Measurements from ENCODE around the gene NOPCHAP1. TPM values are rescaled to one million over a fixed set of nuclear protein-coding genes. Genes with fewer than 3 reads are reported as not detected.

NOPCHAP1 gene
- total RNA-seq: 10 to 100 TPM in 5 of 9 donors, 1 to 10 TPM in 4; 1.4 to 18.2 (median 10.9) TPM
- polyA plus RNA-seq: 10 to 100 TPM in 1 of 3 donors, 1 to 10 TPM in 2; 6.3 to 10.7 (median 9.7) TPM
- long read RNA-seq, donor 1, full-length matches to known transcripts: 14 of 14 reads
- long read RNA-seq, donor 1, partial matches to known transcripts: 0 of 14 reads
- long read RNA-seq, donor 1, other reads (novel, unspliced or antisense): 0 of 14 reads
- long read RNA-seq, donor 2, full-length matches to known transcripts: 7 of 7 reads
- long read RNA-seq, donor 2, partial matches to known transcripts: 0 of 7 reads
- long read RNA-seq, donor 2, other reads (novel, unspliced or antisense): 0 of 7 reads
- long read RNA-seq, donor 3, full-length matches to known transcripts: 8 of 8 reads
- long read RNA-seq, donor 3, partial matches to known transcripts: 0 of 8 reads
- long read RNA-seq, donor 3, other reads (novel, unspliced or antisense): 0 of 8 reads
- long read RNA-seq, donor 4, full-length matches to known transcripts: 7 of 8 reads
- long read RNA-seq, donor 4, partial matches to known transcripts: 1 of 8 reads
- long read RNA-seq, donor 4, other reads (novel, unspliced or antisense): 0 of 8 reads
- long read RNA-seq, donor 5, full-length matches to known transcripts: 13 of 16 reads
- long read RNA-seq, donor 5, partial matches to known transcripts: 1 of 16 reads
- long read RNA-seq, donor 5, other reads (novel, unspliced or antisense): 2 of 16 reads
- long read RNA-seq, donor 6, full-length matches to known transcripts: 7 of 8 reads
- long read RNA-seq, donor 6, partial matches to known transcripts: 0 of 8 reads
- long read RNA-seq, donor 6, other reads (novel, unspliced or antisense): 1 of 8 reads
- long read RNA-seq, donor 7, full-length matches to known transcripts: 5 of 5 reads
- long read RNA-seq, donor 7, partial matches to known transcripts: 0 of 5 reads
- long read RNA-seq, donor 7, other reads (novel, unspliced or antisense): 0 of 5 reads
- long read RNA-seq, donor 8, full-length matches to known transcripts: 13 of 13 reads
- long read RNA-seq, donor 8, partial matches to known transcripts: 0 of 13 reads
- long read RNA-seq, donor 8, other reads (novel, unspliced or antisense): 0 of 13 reads
- long read RNA-seq, donor 9, full-length matches to known transcripts: 3 of 3 reads
- long read RNA-seq, donor 9, partial matches to known transcripts: 0 of 3 reads
- long read RNA-seq, donor 9, other reads (novel, unspliced or antisense): 0 of 3 reads
- long read RNA-seq, donor 10, full-length matches to known transcripts: 4 of 4 reads
- long read RNA-seq, donor 10, partial matches to known transcripts: 0 of 4 reads
- long read RNA-seq, donor 10, other reads (novel, unspliced or antisense): 0 of 4 reads

GRCh38 chr12:104986022-104986941 lies at the start of gene NOPCHAP1:
NOPCHAP1 (plus strand) TSS chr12:104986316; CDS start chr12:104986353, 37 bp downstream.
- peaks cover 0 to 17% of the 10 kb centered on the region in 2 donors for H3K4me1 ChIP-seq (replicated peaks in 1 of 2)
- intact Hi-C loops (cut with DNase I): no loop called here
- 0 to 1% (median 0%) methylated on average over 20 to 59 of the region's 59 CpGs for WGBS, 4 donors

GRCh38 chr12:104938371-104938770 lies 47.7 kb upstream of the NOPCHAP1 start:
- H3K4me1 ChIP-seq (replicated peaks in 1 of 2): no peaks in the 10 kb centered on the region
- H3K27ac ChIP-seq: no peak overlapping the region
- 60 to 76% (median 66%) methylated on average over 3 of the region's 3 CpGs for WGBS, 4 donors
- DNase-seq: no peak
- H3K36me3 ChIP-seq (replicated peaks in 1 of 2): no peaks in the 10 kb centered on the region
- no peak overlapping the region for H3K4me3 ChIP-seq
- intact Hi-C loops (cut with DNase I): no loop called here
- no peak for TF ChIP-seq POLR2A (IDR thresholded peaks at IDR 0.05)
- TF ChIP-seq CTCF (IDR thresholded peaks at IDR 0.05): no peak
- H3K27me3 ChIP-seq: no peaks in the 10 kb centered on the region
- no peaks in the 10 kb centered on the region for H3K9me3 ChIP-seq (replicated peaks in 1 of 3)

More at GRCh38 chr12:104986022-104986941, at the start of gene NOPCHAP1:
- peak within 1 kb of the TSS in 4 of 5 donors; percentile 6 to 83 (median 62) for H3K27ac ChIP-seq
- peak; percentile 90 to 97 (median 95) for DNase-seq
- no peaks in the 10 kb centered on the region for H3K27me3 ChIP-seq
- H3K9me3 ChIP-seq (replicated peaks in 1 of 3): no peaks in the 10 kb centered on the region
- H3K4me3 ChIP-seq: peak within 1 kb of the TSS; percentile 46 to 96 (median 87)
- TF ChIP-seq CTCF (IDR thresholded peaks at IDR 0.05) (no peak), POLR2A (IDR thresholded peaks at IDR 0.05) (peak in 1 of 2 donors; percentile 65)
- H3K36me3 ChIP-seq (replicated peaks in 1 of 2): peaks cover 0 to 5% of the 10 kb centered on the region in 2 donors

- DNase-seq: no peak
- H3K27me3 ChIP-seq: no peaks in the 10 kb centered on the region
- 92 to 100% (median 95%) methylated on average over 1 to 2 of the region's 2 CpGs for WGBS, 4 donors
- no peaks in the 10 kb centered on the region for H3K36me3 ChIP-seq (replicated peaks in 1 of 2)
- H3K4me1 ChIP-seq (replicated peaks in 1 of 2): no peaks in the 10 kb centered on the region
- no peak for TF ChIP-seq POLR2A (IDR thresholded peaks at IDR 0.05)
- no peaks in the 10 kb centered on the region for H3K9me3 ChIP-seq (replicated peaks in 1 of 3)
- H3K27ac ChIP-seq: no peak overlapping the region
- no peak overlapping the region for H3K4me3 ChIP-seq
- intact Hi-C loops (cut with DNase I): no loop called here
Observed at GRCh38 chr12:104939089-104939488, 47.0 kb upstream of the NOPCHAP1 start.
